HG03280 (cell line): ENCODE data around the gene RDX.
"Not testable (repeated sequence)": the region's sequence is repeated elsewhere in the genome, so short reads cannot be mapped to it uniquely, and the experiment has no call there.

Experiments
- ATAC-seq: cut with Tn5 transposase; IDR thresholded peaks from one replicate; pipeline ENCODE4 v1.9.1; 2021; ENCODE audit warnings: mild to moderate bottlenecking, moderate library complexity; ENCODE audit not compliant: unreplicated experiment

RDX gene

DNA sequence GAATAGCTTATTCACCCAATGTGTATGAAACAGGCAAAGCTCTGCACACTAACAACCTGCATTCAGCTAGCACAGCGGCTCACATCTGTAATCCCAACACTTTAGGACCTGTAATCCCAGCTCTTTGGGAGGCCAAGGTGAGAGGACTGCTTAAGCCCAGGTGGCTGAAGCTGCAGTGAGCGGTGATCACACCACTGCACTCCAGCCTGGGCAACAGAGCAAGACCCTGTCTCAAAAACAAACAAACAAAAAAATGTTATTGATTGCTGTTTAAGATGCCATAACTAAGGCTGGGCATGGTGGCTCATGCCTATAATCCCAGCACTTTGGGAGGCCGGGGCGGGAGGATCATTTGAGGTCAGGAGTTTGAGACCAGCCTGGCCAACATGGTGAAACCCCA, 15.8 kb downstream of the RDX start:
- ATAC-seq: not testable (repeated sequence)

GRCh38 chr11:110279881-110280280, 16.5 kb downstream of the RDX start:
- ATAC-seq: no peak

DNA sequence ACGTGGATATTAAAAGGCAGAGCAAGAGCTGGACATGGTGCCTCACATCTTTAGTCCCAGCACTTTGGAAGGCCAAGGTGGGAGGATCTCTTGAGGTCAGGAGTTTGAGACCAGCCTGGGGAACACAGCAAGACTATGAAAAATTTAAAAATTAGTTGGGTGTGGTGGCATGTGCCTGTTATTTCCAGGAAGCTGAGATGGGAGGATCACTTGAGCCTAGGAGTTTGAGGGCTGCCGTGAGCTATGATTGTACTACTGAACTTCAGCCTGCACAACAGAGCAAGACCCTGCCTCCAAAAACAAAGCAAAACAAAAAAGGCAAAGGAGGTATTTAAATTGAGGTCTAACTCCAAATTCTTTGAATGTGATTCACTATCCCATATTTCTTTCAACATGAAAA, 23.5 kb downstream of the RDX start:
- no peak for ATAC-seq

DNA sequence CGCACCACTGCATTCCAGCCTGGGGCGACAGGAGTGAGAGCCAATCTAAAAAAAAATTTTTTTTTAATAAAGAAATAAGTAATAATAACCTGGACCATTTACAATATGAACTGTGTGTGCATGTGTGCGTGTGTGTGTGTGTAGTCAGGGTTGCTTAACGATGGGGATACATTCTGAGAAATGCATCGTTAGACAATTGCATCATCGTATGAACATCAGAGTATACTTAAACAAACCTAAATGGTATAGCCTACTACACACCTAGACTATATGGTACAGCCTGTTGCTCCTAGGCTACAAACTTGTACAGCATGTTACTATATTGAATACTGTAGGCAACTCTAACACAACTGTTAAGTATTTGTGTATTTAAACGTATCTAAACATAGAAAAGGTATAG, 26.4 kb downstream of the RDX start:
- no peak for ATAC-seq

- no peak for ATAC-seq
These were observed 28.0 kb downstream of the RDX start for GRCh38 chr11:110268441-110268840.

DNA sequence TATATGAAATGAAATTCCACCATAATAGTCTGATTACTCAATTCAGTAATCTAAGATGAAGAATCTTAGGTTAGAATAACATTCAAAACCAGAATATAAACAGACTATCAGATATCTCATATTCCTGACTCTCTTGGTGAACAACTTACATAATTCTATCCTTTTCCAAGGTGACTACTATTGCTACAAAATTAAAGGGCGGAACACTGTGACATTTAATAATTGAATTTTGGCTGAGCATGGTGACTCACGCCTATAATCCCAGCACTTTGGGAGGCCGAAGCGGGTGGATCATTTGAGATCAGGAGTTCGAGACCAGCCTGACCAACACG, 34.4 kb downstream of the RDX start:
- ATAC-seq: no peak

DNA sequence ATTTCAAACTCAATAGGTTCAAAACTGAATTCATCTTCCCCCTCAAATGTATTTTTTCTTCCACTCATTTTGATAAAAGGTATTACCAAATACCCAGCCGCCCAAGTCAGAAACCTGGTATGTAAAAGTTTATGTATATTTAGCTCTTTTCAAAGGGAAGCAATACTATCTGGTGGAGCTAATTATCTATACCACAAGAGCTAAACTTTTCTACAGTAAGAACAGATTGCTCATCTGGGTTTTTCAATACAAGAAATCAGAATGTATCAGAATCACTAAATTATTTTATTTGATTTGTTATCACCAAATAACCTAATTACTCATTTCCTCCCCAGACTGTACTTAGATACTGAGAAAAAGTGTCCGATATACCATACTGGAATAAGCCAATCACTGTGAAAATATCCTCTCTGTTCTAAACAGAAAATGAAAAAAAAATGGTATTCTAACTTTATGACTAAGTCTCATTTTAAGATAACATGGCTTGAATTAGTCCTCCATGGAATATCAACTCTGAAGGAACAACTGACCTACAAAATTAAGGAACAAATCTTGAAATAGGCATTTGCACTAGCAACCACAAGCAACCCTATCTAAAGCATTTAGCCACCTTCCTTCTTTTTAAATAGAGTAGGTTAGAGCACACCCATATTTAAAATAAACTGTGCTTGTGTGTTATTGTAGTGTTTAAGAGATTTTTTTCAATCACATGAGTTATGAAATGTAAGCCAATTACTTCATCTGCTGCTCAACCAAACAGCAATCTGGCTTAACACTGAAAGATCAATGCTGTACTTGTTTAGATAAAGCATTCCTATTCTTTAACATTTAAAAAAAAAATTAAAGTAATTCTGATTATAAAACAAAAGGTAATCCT, 35.0 kb downstream of the RDX start:
- no peak for ATAC-seq

DNA sequence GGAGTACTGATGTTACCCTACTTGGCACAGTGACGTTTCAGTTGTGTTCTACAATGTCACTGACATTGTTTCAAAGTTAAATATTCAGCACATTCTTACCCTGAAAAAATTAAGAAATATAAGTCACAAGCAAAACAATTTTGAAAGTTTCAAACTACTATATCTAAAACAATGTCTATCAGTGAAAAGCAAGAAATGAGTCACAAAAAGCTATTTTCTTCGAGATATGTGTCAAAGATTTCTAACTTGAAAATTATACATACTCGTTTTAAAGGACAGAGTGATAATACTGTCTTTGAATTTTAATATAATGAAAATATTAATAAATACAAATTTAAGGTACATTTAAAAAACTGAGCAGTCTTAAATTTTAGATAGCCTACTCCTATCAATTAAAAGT, 42.9 kb downstream of the RDX start:
- no peak for ATAC-seq

GRCh38 chr11:110251836-110252235, 44.6 kb downstream of the RDX start:
- ATAC-seq: no peak

GRCh38 chr11:110250168-110250567, 46.2 kb downstream of the RDX start:
- no peak for ATAC-seq

DNA sequence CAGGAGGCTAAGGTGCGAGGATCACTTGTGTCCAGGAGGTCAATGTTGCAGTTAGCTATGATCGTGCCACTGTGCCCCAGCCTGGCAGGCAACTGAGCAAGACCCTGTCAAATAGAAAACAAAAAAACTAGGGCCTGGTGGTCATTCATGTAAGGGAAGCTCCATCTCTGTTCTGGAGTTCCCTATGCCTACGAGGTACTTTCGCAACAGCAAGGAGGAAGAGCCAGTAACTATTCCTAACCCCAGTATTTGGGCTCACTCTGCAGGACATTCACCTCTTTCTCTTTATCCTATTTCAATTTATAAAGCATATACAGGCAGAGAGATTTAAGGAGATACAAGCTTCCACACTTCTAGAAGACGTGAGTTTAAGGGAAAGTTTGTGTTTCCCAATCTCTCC, 46.6 kb downstream of the RDX start:
- no peak for ATAC-seq

- ATAC-seq: no peak
These were observed 47.3 kb downstream of the RDX start for GRCh38 chr11:110249066-110249465.

GRCh38 chr11:110243791-110244190, 52.6 kb downstream of the RDX start:
- no peak for ATAC-seq

- no peak for ATAC-seq
These were observed 53.7 kb downstream of the RDX start for GRCh38 chr11:110242746-110243145.

- no peak for ATAC-seq
These were observed 54.2 kb downstream of the RDX start for GRCh38 chr11:110242188-110242587.

GRCh38 chr11:110235966-110236365, 60.4 kb downstream of the RDX start:
- no peak for ATAC-seq

DNA sequence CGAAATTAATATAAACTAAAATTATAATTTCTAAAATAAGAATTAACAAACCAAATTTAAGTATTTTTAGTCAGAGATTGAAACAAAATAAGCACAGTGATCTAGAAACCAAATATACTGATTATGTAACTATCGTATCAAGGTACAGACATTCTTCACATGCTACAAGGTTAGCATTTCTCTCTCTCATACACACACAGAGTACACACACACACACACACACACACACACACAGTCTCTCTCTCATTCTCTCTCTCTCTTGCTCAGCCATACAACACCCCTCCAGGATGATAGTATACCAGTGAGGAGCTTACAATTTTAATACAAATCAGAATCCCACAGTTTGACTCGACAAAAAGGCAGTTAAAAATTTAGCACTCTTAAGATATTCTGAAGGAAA, 66.0 kb downstream of the RDX start:
- ATAC-seq: no peak

GRCh38 chr11:110219006-110219785, 77.2 kb downstream of the RDX start:
- ATAC-seq: no peak

- ATAC-seq: no peak
These were observed 78.5 kb downstream of the RDX start for GRCh38 chr11:110217936-110218335.

DNA sequence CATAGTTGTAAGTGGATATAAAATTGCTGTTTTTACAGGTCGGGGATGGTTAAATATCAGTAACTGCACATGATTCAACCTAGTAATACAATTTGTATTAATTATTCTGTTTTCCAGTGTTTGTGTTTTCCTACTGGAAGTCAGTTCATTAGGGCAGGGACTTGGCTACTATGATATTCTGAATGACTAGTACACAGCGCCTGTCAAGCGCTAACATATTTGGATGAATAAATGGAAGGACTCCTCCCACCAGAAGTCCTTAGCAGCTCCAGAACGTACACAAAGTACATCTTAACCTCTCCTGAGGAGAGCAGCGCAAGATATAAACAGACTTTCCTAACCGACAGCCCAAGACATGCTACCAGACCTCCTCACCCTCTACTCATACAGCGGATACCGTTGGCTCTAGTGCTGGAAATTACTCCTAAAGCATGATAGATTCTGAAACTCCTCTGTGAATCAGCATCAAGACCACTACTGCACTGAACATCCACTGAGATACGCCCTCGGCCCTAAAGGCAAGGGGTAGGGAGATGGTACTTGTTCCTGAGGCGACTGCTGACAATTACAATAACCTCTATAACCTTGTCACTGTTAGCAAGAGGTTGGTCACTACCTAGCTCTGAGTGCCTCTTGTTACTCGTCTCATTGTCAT, 79.1 kb downstream of the RDX start:
- no peak for ATAC-seq

- ATAC-seq: not testable (repeated sequence)
These were observed 87.1 kb downstream of the RDX start for GRCh38 chr11:110209313-110209694.
